Gastroesophageal sphincter (tissue), 4 donors: Measurements from ENCODE around the gene GPRC5B. TPM values are rescaled to one million over a fixed set of nuclear protein-coding genes. Genes with fewer than 3 reads are reported as not detected.

ENCODE experiments used
- ATAC-seq: fragments of 150-250 bp; one replicate; pipeline ENCODE4 v1.9.1; 2016; ENCODE audit warnings: mild to moderate bottlenecking, moderate library complexity
- H3K27ac ChIP-seq, 4 donors: fragments of 200-600 bp; sonication (generic) in 3 of 4; 1 replicate in 3 of 4; 2 replicates in 1 of 4; pipeline ENCODE4 v1.5.1; 2016 to 2019
- H3K27me3 ChIP-seq: fragments of 200-600 bp; sonication (generic); one replicate; pipeline ENCODE4 v1.5.1; 2019
- H3K36me3 ChIP-seq, 2 donors: fragments of 200-600 bp; sonication (generic); one replicate each; pipeline ENCODE4 v1.5.1; 2019; ENCODE audit warnings: control low read depth in 1 of 2
- H3K4me1 ChIP-seq, 3 donors: fragments of 200-600 bp; sonication (generic); 1 replicate in 2 of 3; 2 replicates in 1 of 3; pipeline ENCODE4 v1.5.1; 2016 to 2019; ENCODE audit warnings: control low read depth in 2 of 3
- H3K4me3 ChIP-seq, 2 donors: fragments of 200-600 bp; sonication (generic); one replicate each; pipeline ENCODE4 v1.5.1; 2019; ENCODE audit warnings: mild to moderate bottlenecking in 1 of 2, moderate library complexity in 1 of 2
- H3K9me3 ChIP-seq, 3 donors: fragments of 200-600 bp; sonication (generic); one replicate each; pipeline ENCODE4 v1.5.1; 2017 to 2019; ENCODE audit warnings: control low read depth in 2 of 3
- EP300 ChIP-seq: sonication (generic); formaldehyde crosslinking; IDR thresholded peaks from one replicate; pipeline ENCODE4 v1.6.1; 2017; ENCODE audit warnings: antibody characterized with exemption, mild to moderate bottlenecking
- POLR2A ChIP-seq, 2 donors: fragments of 450-650 bp; IDR thresholded peaks; one replicate each; pipeline ENCODE4 v1.6.1; 2017; ENCODE audit warnings: antibody characterized with exemption in 2 of 2, mild to moderate bottlenecking in 2 of 2, moderate library complexity in 1 of 2
- POLR2AphosphoS5 ChIP-seq: sonication (generic); formaldehyde crosslinking; IDR thresholded peaks from one replicate; pipeline ENCODE4 v1.6.1; 2017; ENCODE audit warnings: antibody characterized with exemption
- WGBS, 2 donors: methylation state at CpG; one replicate each; pipeline ENCODE4 v1.1.5; 2018; ENCODE audit warnings: low coverage in 1 of 2; 5-methylcytosine and 5-hydroxymethylcytosine counted together
- total RNA-seq, 4 donors: library from RNA; depleted of rRNA; stranded (reverse); fragments of >200 nt; gene quantifications; one replicate each; pipeline ENCODE4 v1.1.0, GENCODE V29; 2016
- TF ChIP-seq, protein P1 (sequence below), 4 experiments: fragments of 200-600 bp in 2 of 4; fragments of 450-650 bp in 2 of 4; sonication (generic) in 1 of 4; IDR thresholded peaks; one replicate each; pipeline ENCODE4 v1.5.1; 2017 to 2019; ENCODE audit warnings: antibody characterized with exemption in 4 of 4, mild to moderate bottlenecking in 2 of 4, moderate library complexity in 2 of 4

Gene GPRC5B
- total RNA-seq, 4 donors from 2014 or later: 11.5 to 29.2 (median 20.5) TPM

DNA sequence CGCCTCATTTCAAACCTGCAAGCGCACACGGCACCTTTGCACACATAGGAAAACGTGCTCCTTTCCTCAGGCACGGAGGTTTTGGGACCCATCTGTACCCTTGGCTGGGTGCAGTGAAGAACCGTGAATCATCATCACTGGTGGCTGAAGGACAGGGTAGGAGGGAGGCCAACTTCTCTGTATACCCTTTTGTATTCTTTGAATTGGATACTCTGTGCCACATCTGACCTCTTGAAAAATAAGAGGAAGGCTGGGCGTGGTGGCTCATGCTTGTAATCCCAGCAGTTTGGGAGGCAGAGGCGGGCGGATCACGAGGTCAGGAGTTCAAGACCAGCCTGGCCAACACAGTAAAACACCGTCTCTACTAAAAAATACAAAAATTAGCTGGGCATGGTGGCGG lies 11.7 kb downstream of the GPRC5B start:
- no peak overlapping the region for H3K27ac ChIP-seq
- 67 to 80% methylated on average over 3 to 9 of the region's 12 CpGs for WGBS, 2 donors
- H3K9me3 ChIP-seq: no peaks in the 10 kb centered on the region
- no peaks in the 10 kb centered on the region for H3K4me1 ChIP-seq
- no peak overlapping the region for H3K4me3 ChIP-seq
- no peak for ATAC-seq
- TF ChIP-seq EP300 (no peak), POLR2A (IDR thresholded peaks at IDR 0.05) (no peak), POLR2AphosphoS5 (no peak)
- TF ChIP-seq, protein P1, sequence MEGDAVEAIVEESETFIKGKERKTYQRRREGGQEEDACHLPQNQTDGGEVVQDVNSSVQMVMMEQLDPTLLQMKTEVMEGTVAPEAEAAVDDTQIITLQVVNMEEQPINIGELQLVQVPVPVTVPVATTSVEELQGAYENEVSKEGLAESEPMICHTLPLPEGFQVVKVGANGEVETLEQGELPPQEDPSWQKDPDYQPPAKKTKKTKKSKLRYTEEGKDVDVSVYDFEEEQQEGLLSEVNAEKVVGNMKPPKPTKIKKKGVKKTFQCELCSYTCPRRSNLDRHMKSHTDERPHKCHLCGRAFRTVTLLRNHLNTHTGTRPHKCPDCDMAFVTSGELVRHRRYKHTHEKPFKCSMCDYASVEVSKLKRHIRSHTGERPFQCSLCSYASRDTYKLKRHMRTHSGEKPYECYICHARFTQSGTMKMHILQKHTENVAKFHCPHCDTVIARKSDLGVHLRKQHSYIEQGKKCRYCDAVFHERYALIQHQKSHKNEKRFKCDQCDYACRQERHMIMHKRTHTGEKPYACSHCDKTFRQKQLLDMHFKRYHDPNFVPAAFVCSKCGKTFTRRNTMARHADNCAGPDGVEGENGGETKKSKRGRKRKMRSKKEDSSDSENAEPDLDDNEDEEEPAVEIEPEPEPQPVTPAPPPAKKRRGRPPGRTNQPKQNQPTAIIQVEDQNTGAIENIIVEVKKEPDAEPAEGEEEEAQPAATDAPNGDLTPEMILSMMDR (IDR thresholded peaks at IDR 0.05): no peak
- peaks cover 0 to 27% of the 10 kb centered on the region in 2 donors for H3K36me3 ChIP-seq
- no peaks in the 10 kb centered on the region for H3K27me3 ChIP-seq

GRCh38 chr16:19872179-19872863 lies 12.3 kb downstream of the GPRC5B start:
- Histone ChIP-seq H3K9me3 (no peaks in the 10 kb centered on the region), H3K27ac (no peak overlapping the region), H3K27me3 (no peaks in the 10 kb centered on the region), H3K4me3 (no peak overlapping the region), H3K4me1 (no peaks in the 10 kb centered on the region), H3K36me3 (peaks cover 0 to 31% of the 10 kb centered on the region in 2 donors)
- TF ChIP-seq POLR2A (IDR thresholded peaks at IDR 0.05): no peak
- TF ChIP-seq EP300: no peak
- TF ChIP-seq, protein P1 (IDR thresholded peaks at IDR 0.05): no peak
- no peak for TF ChIP-seq POLR2AphosphoS5
- no peak for ATAC-seq
- 96% methylated on average over 5 of the region's 33 CpGs; no CpG with 5 or more reads in 1 of the 2 donors for WGBS, 2 donors

GRCh38 chr16:19871721-19872120 lies 12.9 kb downstream of the GPRC5B start:
- Histone ChIP-seq H3K4me3 (no peak overlapping the region), H3K36me3 (peaks cover 0 to 31% of the 10 kb centered on the region in 2 donors), H3K4me1 (no peaks in the 10 kb centered on the region), H3K27me3 (no peaks in the 10 kb centered on the region), H3K27ac (no peak overlapping the region), H3K9me3 (no peaks in the 10 kb centered on the region)
- WGBS, 2 donors: 100% methylated on average over 5 of the region's 20 CpGs; no CpG with 5 or more reads in 1 of the 2 donors
- TF ChIP-seq, protein P1 (IDR thresholded peaks at IDR 0.05): no peak
- no peak for TF ChIP-seq POLR2A (IDR thresholded peaks at IDR 0.05)
- no peak for ATAC-seq

DNA sequence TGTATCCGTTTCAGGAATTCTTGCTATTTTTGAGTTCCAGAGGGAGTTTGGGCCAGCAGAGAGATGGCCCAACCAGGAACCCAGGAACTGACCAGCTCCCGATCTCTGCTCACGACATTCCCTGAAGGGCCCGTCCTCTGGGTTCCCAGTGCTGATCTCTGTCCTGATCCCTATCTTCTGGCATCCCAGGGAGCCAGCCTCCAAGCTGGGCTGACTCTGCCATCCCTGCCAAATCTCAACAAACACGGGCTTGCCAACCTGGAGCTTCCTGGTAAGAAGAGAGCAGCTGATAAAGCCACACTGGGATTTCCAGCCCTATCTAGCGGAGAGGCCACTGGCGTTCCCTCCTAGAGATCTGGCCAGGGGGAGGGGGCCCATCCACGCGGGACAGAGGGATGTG lies 16.2 kb downstream of the GPRC5B start:
- TF ChIP-seq, protein P1 (IDR thresholded peaks at IDR 0.05): no peak
- TF ChIP-seq POLR2AphosphoS5: no peak
- TF ChIP-seq POLR2A (IDR thresholded peaks at IDR 0.05): no peak
- no peak for TF ChIP-seq EP300
- Histone ChIP-seq H3K36me3 (peaks cover 0 to 31% of the 10 kb centered on the region in 2 donors), H3K4me1 (no peaks in the 10 kb centered on the region), H3K27me3 (no peaks in the 10 kb centered on the region), H3K27ac (no peak overlapping the region), H3K9me3 (no peaks in the 10 kb centered on the region), H3K4me3 (no peak overlapping the region)
- no peak for ATAC-seq
- WGBS, 2 donors: 77 to 82% methylated on average over 3 to 6 of the region's 9 CpGs

- Histone ChIP-seq H3K4me3 (no peak overlapping the region), H3K36me3 (peaks cover 0 to 17% of the 10 kb centered on the region in 2 donors), H3K27ac (no peak overlapping the region), H3K9me3 (no peaks in the 10 kb centered on the region), H3K4me1 (no peaks in the 10 kb centered on the region), H3K27me3 (no peaks in the 10 kb centered on the region)
- TF ChIP-seq, protein P1 (IDR thresholded peaks at IDR 0.05): no peak
- TF ChIP-seq POLR2AphosphoS5: no peak
- TF ChIP-seq POLR2A (IDR thresholded peaks at IDR 0.05): no peak
- no peak for TF ChIP-seq EP300
- 97 to 100% methylated on average over 1 to 5 of the region's 5 CpGs for WGBS, 2 donors
- no peak for ATAC-seq
Observed at GRCh38 chr16:19864566-19864965, 20.1 kb downstream of the GPRC5B start.
